Choroid plexus epithelial cell (primary cell): Measurements from ENCODE around the gene SUN2.

Source experiments
- DNase-seq: peaks from one replicate; pipeline ENCODE4 v3.0.0-alpha.2; 2010; ENCODE audit warnings: low read depth
- H3K4me3 ChIP-seq: 2 replicates; pipeline ENCODE4 v1.5.1; 2011; ENCODE audit warnings: low read depth, mild to moderate bottlenecking, control low read depth, low read length, moderate library complexity
- CTCF ChIP-seq: conservative IDR thresholded peaks from 2 replicates; pipeline ENCODE4 v1.5.1; 2011; ENCODE audit warnings: low read depth, mild to moderate bottlenecking, control low read depth, inconsistent platforms, low read length, moderate library complexity

The SUN2 gene

GRCh38 chr22:38709306-38709705, 46.5 kb downstream of the SUN2 start:
- H3K4me3 ChIP-seq = no peak overlapping the region
- no peak for TF ChIP-seq CTCF
- no peak for DNase-seq

GRCh38 chr22:38707984-38708383, 47.8 kb downstream of the SUN2 start:
- no peak overlapping the region for H3K4me3 ChIP-seq
- DNase-seq = no peak
- no peak for TF ChIP-seq CTCF

GRCh38 chr22:38707346-38707745, 48.5 kb downstream of the SUN2 start:
- H3K4me3 ChIP-seq = peak overlapping the region; percentile 93
- peak; percentile 64 for DNase-seq
- TF ChIP-seq CTCF = no peak

- no peak for DNase-seq
- TF ChIP-seq CTCF = no peak
- peak overlapping the region; percentile 93 for H3K4me3 ChIP-seq
Measured at GRCh38 chr22:38706901-38707195, 49.0 kb downstream of the SUN2 start.

GRCh38 chr22:38706101-38706900, 49.5 kb downstream of the SUN2 start:
- peak; percentile 55 for DNase-seq
- peak overlapping the region; percentile 93 for H3K4me3 ChIP-seq
- no peak for TF ChIP-seq CTCF

- TF ChIP-seq CTCF = peak; percentile 2
- peak within 1 kb of the TSS; percentile 93 for H3K4me3 ChIP-seq
- DNase-seq = peak; percentile 100
Measured at GRCh38 chr22:38705235-38706100, 50.3 kb downstream of the SUN2 start, which contains the start of gene GTPBP1. Gene GTPBP1, plus strand, starts transcription at chr22:38705944. Its CDS starts 12 bp downstream, at chr22:38705956.
